Activated naive CD4-positive, alpha-beta T cell treated with anti-CD3 and anti-CD28 coated beads, Interleukin-2, amount 50 U/mL, for 72 hours (primary cell): Measurements from ENCODE around the gene TSPAN9. TPM values are rescaled to one million over a fixed set of nuclear protein-coding genes. Genes with fewer than 3 reads are reported as not detected.

ENCODE experiments used
- ATAC-seq, 2 donors: fragments of 150-1000 bp; cut with Tn5 transposase; 2 replicates each; pipeline ENCODE4 v1.10.0; 2021; ENCODE audit warnings: mild to moderate bottlenecking in 2 of 2, moderate library complexity in 2 of 2
- DNase-seq, 2 donors: peaks; one replicate each; pipeline ENCODE4 v3.0.0; 2021 to 2022; ENCODE audit warnings: low spot score in 2 of 2
- H3K27ac Mint-ChIP-seq, 2 donors: one replicate each; pipeline ENCODE4 v1.8.0; 2022; ENCODE audit warnings: mild to moderate bottlenecking in 2 of 2, mixed read lengths in 2 of 2
- H3K36me3 Mint-ChIP-seq, 2 donors: one replicate each; pipeline ENCODE4 v1.8.0; 2022; ENCODE audit warnings: mixed read lengths in 2 of 2
- H3K9me3 Mint-ChIP-seq, 2 donors: one replicate each; pipeline ENCODE4 v1.8.0; 2022; ENCODE audit warnings: mixed read lengths in 2 of 2
- total RNA-seq, 2 donors: library from RNA; stranded (reverse); gene quantifications; one replicate each; pipeline ENCODE4 v1.2.3, GENCODE V29; 2022

The TSPAN9 gene
- total RNA-seq, 2 donors from 2014 or later: 0.50 to 0.97 TPM

- H3K36me3 Mint-ChIP-seq: no peaks in the 10 kb centered on the region
These were observed 196.3 kb downstream of the TSPAN9 start for GRCh38 chr12:3273409-3273853.

GRCh38 chr12:3274664-3275063, 197.5 kb downstream of the TSPAN9 start:
- DNase-seq: no peak
- H3K36me3 Mint-ChIP-seq: no peaks in the 10 kb centered on the region
- no peak for ATAC-seq
- H3K27ac Mint-ChIP-seq: peak overlapping the region in 1 of 2 donors; percentile 69
- H3K9me3 Mint-ChIP-seq: no peaks in the 10 kb centered on the region

More at GRCh38 chr12:3273409-3273853, 196.3 kb downstream of the TSPAN9 start:
- Mint-ChIP-seq H3K9me3 (no peaks in the 10 kb centered on the region), H3K27ac (no peak overlapping the region)
- no peak for DNase-seq
- no peak for ATAC-seq

GRCh38 chr12:3275171-3276041, 198.2 kb downstream of the TSPAN9 start:
- Mint-ChIP-seq H3K36me3 (no peaks in the 10 kb centered on the region), H3K9me3 (no peaks in the 10 kb centered on the region), H3K27ac (peak overlapping the region in 1 of 2 donors; percentile 69)
- ATAC-seq (peak; percentile 80 to 85), DNase-seq (peak; percentile 61 to 84)

GRCh38 chr12:3276226-3276625, 199.0 kb downstream of the TSPAN9 start:
- H3K9me3 Mint-ChIP-seq: no peaks in the 10 kb centered on the region
- no peak overlapping the region for H3K27ac Mint-ChIP-seq
- DNase-seq: no peak
- no peaks in the 10 kb centered on the region for H3K36me3 Mint-ChIP-seq
- ATAC-seq: no peak

- Mint-ChIP-seq H3K9me3 (no peaks in the 10 kb centered on the region), H3K27ac (no peak overlapping the region), H3K36me3 (no peaks in the 10 kb centered on the region)
- ATAC-seq (no peak), DNase-seq (no peak)
These were observed 200.2 kb downstream of the TSPAN9 start for GRCh38 chr12:3277306-3277943.

GRCh38 chr12:3278681-3279414, 201.7 kb downstream of the TSPAN9 start:
- DNase-seq (no peak), ATAC-seq (no peak)
- Mint-ChIP-seq H3K27ac (no peak overlapping the region), H3K9me3 (no peaks in the 10 kb centered on the region), H3K36me3 (no peaks in the 10 kb centered on the region)

GRCh38 chr12:3279415-3279780, 202.2 kb downstream of the TSPAN9 start:
- ATAC-seq (no peak), DNase-seq (no peak)
- Mint-ChIP-seq H3K36me3 (no peaks in the 10 kb centered on the region), H3K27ac (no peak overlapping the region), H3K9me3 (no peaks in the 10 kb centered on the region)

GRCh38 chr12:3279832-3280231, 202.7 kb downstream of the TSPAN9 start:
- H3K27ac Mint-ChIP-seq: no peak overlapping the region
- no peaks in the 10 kb centered on the region for H3K9me3 Mint-ChIP-seq
- ATAC-seq (no peak), DNase-seq (no peak)
- H3K36me3 Mint-ChIP-seq: no peaks in the 10 kb centered on the region

GRCh38 chr12:3280967-3281366, 203.8 kb downstream of the TSPAN9 start:
- no peak for DNase-seq
- no peaks in the 10 kb centered on the region for H3K9me3 Mint-ChIP-seq
- no peak for ATAC-seq
- H3K27ac Mint-ChIP-seq: no peak overlapping the region
- no peaks in the 10 kb centered on the region for H3K36me3 Mint-ChIP-seq

- Mint-ChIP-seq H3K27ac (no peak overlapping the region), H3K9me3 (no peaks in the 10 kb centered on the region), H3K36me3 (no peaks in the 10 kb centered on the region)
- DNase-seq (no peak), ATAC-seq (no peak)
These were observed 204.6 kb downstream of the TSPAN9 start for GRCh38 chr12:3281588-3282383.

- no peak for DNase-seq
- H3K36me3 Mint-ChIP-seq: no peaks in the 10 kb centered on the region
- ATAC-seq: no peak
- no peak overlapping the region for H3K27ac Mint-ChIP-seq
- H3K9me3 Mint-ChIP-seq: no peaks in the 10 kb centered on the region
These were observed 205.1 kb downstream of the TSPAN9 start for GRCh38 chr12:3282384-3282670.

GRCh38 chr12:3283137-3283680, 206.0 kb downstream of the TSPAN9 start:
- no peaks in the 10 kb centered on the region for H3K36me3 Mint-ChIP-seq

GRCh38 chr12:3284405-3284804, 207.2 kb downstream of the TSPAN9 start:
- Mint-ChIP-seq H3K27ac (no peak overlapping the region), H3K9me3 (no peaks in the 10 kb centered on the region), H3K36me3 (no peaks in the 10 kb centered on the region)
- DNase-seq (no peak), ATAC-seq (no peak)

More at GRCh38 chr12:3283137-3283680, 206.0 kb downstream of the TSPAN9 start:
- no peak for ATAC-seq
- Mint-ChIP-seq H3K27ac (no peak overlapping the region), H3K9me3 (no peaks in the 10 kb centered on the region)
- DNase-seq: no peak

GRCh38 chr12:3285570-3285969, 208.4 kb downstream of the TSPAN9 start:
- DNase-seq: no peak
- Mint-ChIP-seq H3K36me3 (no peaks in the 10 kb centered on the region), H3K27ac (no peak overlapping the region), H3K9me3 (no peaks in the 10 kb centered on the region)
- ATAC-seq: no peak

- no peaks in the 10 kb centered on the region for H3K9me3 Mint-ChIP-seq
- no peaks in the 10 kb centered on the region for H3K36me3 Mint-ChIP-seq
- no peak overlapping the region for H3K27ac Mint-ChIP-seq
- ATAC-seq: no peak
- no peak for DNase-seq
These were observed 211.5 kb downstream of the TSPAN9 start for GRCh38 chr12:3288690-3289089.

GRCh38 chr12:3289702-3290101, 212.5 kb downstream of the TSPAN9 start:
- H3K36me3 Mint-ChIP-seq: no peaks in the 10 kb centered on the region
- ATAC-seq (no peak), DNase-seq (no peak)
- H3K9me3 Mint-ChIP-seq: no peaks in the 10 kb centered on the region
- H3K27ac Mint-ChIP-seq: no peak overlapping the region
